GM12874 (cell line): ENCODE measurements around the gene BCOR.

Experiments
- TF ChIP-seq, protein P1 (sequence below): IDR thresholded peaks from 2 replicates; pipeline ENCODE4 v1.5.1; 2011; ENCODE audit warnings: low read depth, mild to moderate bottlenecking, control low read depth, low read length, moderate library complexity; ENCODE audit not compliant: insufficient read depth

The BCOR gene

DNA sequence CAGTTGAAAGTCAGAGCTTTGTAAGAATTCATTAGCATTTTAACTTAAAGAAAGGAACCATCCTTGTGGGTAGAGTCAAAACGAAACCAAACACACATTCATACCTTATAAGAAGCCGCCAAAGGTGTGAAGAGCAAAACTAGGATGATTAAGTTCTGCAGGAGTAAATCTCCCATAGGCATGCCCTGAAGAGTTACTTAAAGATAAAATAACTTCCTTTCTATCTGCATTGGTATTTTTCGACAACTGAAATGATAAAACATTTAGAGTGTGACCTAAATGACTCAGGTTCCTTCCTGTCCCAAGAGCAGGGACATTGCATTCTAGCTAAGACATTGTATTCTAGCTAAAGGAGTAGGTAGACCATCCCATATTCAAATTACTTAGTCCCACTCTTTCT is 75.3 kb downstream of the BCOR start:
- TF ChIP-seq, protein P1, sequence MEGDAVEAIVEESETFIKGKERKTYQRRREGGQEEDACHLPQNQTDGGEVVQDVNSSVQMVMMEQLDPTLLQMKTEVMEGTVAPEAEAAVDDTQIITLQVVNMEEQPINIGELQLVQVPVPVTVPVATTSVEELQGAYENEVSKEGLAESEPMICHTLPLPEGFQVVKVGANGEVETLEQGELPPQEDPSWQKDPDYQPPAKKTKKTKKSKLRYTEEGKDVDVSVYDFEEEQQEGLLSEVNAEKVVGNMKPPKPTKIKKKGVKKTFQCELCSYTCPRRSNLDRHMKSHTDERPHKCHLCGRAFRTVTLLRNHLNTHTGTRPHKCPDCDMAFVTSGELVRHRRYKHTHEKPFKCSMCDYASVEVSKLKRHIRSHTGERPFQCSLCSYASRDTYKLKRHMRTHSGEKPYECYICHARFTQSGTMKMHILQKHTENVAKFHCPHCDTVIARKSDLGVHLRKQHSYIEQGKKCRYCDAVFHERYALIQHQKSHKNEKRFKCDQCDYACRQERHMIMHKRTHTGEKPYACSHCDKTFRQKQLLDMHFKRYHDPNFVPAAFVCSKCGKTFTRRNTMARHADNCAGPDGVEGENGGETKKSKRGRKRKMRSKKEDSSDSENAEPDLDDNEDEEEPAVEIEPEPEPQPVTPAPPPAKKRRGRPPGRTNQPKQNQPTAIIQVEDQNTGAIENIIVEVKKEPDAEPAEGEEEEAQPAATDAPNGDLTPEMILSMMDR: no peak

DNA sequence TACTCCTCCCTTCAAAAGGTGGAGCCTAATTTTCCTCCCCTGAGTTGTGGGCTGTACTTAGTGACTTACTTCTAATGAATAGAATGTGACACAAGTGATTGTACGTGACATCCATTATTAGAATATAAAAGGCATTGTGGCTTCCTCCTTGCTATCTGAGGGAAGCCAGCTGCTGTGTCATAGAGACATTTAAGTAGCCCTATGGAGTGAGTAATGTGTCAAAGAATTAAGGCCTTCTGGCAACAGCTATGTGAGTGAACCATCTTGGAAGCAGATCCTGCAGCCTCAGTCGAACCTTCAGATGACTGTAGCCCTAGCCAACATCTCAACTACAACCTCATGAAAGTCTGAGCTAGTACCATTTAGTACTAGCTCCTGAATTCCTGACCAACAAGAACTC is 76.1 kb downstream of the BCOR start:
- TF ChIP-seq, protein P1: no peak

DNA sequence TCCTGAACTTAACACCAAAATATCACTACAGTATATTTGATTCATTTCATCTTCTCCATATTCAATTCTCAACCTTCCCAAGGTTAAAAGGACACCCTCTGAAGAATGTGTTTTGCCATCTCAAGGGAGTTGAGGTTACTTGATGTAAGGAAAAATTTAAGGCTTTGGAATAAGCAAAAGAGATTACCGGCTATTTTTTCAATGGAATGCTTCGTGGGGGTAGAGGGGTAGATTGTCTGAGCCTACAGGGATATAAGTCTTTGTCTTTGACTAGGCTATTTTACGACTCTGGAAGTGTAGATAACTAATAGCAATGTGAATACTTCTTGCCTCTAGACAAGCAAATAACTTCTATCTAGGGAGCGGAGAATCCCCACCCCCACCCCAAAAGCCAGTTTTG is 78.2 kb downstream of the BCOR start:
- TF ChIP-seq, protein P1: no peak

DNA sequence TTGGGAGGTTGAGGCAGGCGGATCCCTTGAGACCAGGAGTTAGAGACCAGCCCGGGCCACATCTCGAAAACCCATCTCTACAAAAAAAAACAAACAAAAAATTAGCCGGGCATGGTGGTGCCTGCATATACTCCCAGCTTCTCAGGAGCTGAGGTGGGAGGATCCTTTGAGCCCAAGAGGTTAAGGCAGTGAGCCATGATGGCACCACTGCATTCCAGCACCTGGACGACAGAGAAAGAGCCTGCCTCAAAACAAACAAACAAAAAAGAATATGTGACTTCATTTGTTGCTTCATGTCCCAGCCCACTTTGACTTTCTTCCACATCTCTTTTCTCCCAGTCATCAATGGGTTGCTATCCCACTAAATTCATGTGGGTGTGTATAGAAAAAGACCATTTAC is 79.7 kb downstream of the BCOR start:
- TF ChIP-seq, protein P1: no peak

DNA sequence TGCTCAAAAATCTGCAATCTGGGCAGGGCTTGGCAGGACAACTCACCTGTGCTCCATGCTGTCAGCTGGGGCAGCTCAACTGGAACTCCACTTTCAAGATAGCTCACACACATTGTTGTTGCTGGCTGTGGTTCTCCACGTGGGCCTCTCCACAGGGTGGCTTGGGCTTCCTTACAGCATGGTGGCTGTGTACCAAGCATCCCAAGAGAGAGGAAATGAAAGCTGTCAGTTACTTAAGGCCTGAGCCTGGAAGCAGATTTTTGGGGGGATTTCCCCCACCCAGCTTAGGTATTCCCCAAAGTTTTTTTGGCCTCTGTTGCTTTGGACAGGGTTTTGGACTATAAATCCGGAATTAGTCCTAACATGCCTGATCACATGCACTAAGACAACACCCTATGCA is 81.0 kb downstream of the BCOR start:
- TF ChIP-seq, protein P1: no peak

DNA sequence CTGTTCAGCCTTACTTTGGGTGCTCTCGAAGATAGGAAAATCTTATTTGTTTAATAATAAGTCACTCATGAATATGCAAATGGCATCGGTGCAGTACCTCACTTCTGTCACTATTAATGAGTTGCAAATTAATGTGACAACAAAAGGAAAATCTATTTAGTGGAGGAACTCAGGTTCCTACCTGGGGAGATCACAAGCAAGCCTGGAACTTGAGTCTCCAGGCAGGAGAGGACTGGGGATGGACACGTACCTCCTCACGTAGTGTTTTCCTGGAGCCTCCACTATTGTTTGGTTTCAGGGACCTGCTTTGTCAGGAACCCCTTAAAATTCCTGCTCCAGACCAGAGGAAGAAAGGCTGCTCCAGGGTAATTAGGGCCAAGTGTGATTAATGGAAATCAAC is 82.1 kb downstream of the BCOR start:
- TF ChIP-seq, protein P1: no peak

DNA sequence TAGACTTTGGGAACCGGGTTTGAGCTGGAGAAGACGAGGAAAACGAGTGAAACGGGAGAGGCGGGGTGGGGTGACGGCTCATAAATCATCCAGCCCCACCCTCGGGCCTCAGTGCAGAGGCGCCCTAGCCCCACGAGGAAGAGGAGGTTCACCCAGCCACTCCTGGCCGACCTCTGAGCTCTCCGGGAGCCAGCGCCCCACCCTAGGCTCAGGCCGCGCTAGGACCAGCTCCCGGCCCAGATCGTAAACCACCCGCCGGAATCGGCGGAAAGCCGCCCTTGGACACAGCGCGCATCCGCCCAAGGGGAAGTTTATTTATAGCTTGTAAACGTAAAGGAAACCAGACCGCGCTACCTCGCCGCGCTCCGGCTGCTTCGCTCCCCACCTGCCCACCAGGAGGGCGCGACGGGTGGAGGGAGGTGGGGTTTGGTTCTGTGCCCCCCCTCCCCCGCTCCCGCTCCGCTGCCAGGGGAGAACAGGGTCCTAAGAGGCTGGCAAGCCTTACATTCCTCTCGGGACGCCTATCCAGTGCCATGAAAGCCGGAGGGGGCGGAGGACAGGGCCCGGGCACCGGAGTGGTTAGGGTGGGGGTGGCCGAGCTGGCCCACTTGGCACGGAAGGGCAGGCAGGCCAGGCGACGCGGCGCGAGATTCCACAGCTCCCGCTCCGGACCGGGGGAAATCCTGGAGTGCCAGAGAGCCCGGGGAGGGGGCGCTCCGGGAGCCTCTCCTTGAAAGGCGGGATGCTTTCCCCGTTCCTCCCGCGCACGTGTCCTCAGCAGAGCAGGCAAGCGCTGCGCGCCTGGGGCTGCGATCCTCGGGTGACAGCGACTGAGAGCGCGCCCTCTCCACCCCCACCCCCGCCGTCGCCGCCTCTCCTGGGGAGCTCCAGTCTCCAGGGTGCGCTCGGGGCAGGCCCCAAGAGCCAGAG is 84.2 kb downstream of the BCOR start:
- TF ChIP-seq, protein P1: no peak
